Right ventricle myocardium superior (tissue), 1 donor: ENCODE measurements around the gene CRABP2. TPM values are rescaled to one million over a fixed set of nuclear protein-coding genes. Genes with fewer than 3 reads are reported as not detected.
A peak's percentile ranks its signal among the peaks of the same experiment; 100 is the strongest.

Source experiments
- ATAC-seq: fragments of 200-7000 bp; cut with Tn5 transposase; one replicate; pipeline ENCODE4 v1.9.1; 2020; ENCODE audit warnings: mild to moderate bottlenecking; ENCODE audit not compliant: poor library complexity
- DNase-seq: peaks from one replicate; pipeline ENCODE4 v3.0.0-alpha.2; 2020
- intact Hi-C: fragments of 100-400 bp; cut with DNase I; formaldehyde crosslinking; loops from one replicate; pipeline ENCODE4 v1.11.2; 2022
- total RNA-seq: library from RNA; stranded (reverse); fragmentation: NEBNext Ultra II Directional; extraction: Animal tissue kit (Norgen Biotek cat#: 25700); gene quantifications from one replicate; pipeline ENCODE4 v1.2.1, GENCODE V29; 2021
- donor health status: DM: no; HTN: yes; CAD: no; lungs with severe emphysema.

Gene CRABP2
- total RNA-seq, 1 donor from 2014 or later, result 0.59 TPM

DNA sequence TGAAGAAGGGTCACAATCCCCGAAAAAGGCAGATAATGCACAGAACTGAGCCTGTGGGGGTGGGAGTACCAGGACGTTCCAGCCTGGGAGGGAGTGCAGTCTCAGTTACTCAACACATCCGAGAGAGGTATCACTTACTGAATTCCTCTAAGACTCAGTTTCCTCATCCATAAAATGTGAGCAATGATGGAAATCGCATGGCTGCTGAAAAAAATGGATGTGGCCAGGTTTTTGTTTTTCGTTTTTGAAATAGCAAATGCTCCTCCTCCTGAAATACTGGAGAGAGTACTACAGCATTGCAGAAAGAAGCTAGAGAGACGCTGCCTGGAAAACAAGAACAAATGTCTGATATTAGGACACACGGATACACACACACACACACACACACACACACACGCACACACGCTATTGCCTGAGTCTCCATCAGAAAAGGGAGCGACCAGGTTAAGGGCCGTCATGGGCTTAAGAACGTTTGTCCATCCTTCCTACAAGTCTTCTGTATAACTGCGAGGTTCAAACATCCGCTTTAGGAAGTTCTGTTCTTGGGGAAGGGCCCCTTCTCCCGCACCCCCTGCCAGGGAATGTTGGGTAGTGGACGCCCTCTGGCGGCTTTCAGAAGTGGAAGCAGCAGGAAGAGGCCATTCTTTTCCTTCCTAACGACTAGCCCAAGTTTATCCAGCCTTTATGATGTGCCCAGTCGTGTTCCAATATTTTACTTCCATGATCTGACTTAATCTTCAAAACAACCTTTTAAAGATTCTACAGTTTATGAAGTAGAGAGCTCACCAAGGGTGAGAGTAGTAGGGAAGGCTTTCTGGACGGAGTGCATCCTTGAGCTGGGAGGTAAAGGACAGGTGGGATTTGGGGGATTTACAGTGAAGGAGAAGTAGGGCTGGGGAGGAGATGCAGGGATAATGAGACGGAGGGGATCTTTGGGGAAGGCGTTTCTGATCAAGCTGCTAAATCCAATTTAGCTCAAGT lies 27.5 kb downstream of the CRABP2 start:
- DNase-seq, result peak; percentile 81
- ATAC-seq, result peak; percentile 84
- intact Hi-C loops, result loop anchor here (1.0 kb wide), 1 partner anchor 18 kb away; no protein-coding TSS in a partner anchor

- intact Hi-C loops, result loop anchor here (1.0 kb wide), 1 partner anchor 17 kb away; no protein-coding TSS in a partner anchor
- ATAC-seq (peak; percentile 89), DNase-seq (peak; percentile 87)
These were observed 28.4 kb downstream of the CRABP2 start, which contains the start of gene NES for GRCh38 chr1:156676820-156677615. Gene NES, minus strand, starts transcription at chr1:156677407. Its CDS starts 143 bp downstream, at chr1:156677264.

DNA sequence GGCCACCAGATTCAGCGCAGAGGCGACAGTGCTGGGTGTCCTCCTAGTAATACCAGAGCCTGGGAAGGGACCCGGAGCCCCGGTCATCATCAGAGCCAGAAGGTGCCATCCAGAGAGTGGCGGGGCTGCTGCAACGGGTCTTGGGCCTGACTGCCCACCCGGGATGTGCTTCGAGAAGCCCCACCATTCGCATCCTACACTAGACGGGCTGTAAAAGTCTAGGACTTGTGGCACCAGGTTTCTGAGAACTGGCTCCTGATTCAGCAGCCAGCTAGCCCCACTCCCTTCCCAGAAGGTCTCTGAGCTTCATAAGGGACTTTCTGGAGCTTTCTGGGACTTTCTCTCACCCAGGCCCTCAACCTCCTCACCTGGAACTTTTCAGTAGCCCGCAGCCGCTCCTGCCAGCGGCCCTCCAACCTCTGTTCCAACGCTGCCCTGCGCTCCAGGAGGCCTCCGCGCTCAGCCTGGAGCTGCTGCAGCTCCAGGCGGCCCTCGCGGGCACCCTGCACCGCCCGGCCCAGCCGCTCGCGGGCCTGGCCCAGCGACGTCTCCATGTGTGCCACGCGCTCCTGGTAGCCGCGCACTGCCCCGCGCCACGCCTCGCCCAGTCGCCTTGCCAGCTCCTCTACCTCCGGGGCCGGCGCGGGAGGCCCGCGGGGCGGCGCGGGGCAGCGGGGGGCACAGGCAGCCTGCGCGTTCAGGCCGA lies 29.1 kb downstream of the CRABP2 start:
- ATAC-seq (peak; percentile 23), DNase-seq (no peak)
- intact Hi-C loops, result no loop called here

GRCh38 chr1:156675210-156676113 lies 29.9 kb downstream of the CRABP2 start:
- intact Hi-C loops, result no loop called here
- ATAC-seq (peak; percentile 11), DNase-seq (no peak)

- DNase-seq, result peak; percentile 24
- no peak for ATAC-seq
- intact Hi-C loops, result no loop called here
These were observed 31.8 kb downstream of the CRABP2 start for GRCh38 chr1:156673387-156674121.

DNA sequence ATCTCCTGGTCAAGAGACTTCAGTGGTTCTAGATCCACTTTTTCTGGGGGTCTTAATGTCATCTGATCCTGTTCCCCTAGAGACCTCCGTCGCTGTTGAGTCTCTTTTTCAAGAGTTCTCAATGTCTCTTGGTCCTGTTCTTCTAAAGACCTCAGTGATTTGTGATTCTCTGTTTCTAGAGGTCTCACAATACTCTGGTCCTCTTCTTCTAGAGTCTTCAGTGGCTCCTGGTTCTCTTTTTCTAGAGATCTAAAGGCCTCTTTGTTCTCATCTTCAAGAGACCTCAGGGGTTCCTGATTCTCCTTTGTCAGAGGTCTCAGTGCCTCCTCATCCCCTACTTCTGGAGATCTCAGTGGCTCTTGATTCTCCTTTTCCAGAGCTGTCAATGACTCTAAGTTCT lies 33.6 kb downstream of the CRABP2 start:
- DNase-seq (no peak), ATAC-seq (no peak)
- intact Hi-C loops, result no loop called here

- no peak for ATAC-seq
- intact Hi-C loops, result no loop called here
- DNase-seq, result no peak
These were observed 34.6 kb downstream of the CRABP2 start for GRCh38 chr1:156670791-156671190.

DNA sequence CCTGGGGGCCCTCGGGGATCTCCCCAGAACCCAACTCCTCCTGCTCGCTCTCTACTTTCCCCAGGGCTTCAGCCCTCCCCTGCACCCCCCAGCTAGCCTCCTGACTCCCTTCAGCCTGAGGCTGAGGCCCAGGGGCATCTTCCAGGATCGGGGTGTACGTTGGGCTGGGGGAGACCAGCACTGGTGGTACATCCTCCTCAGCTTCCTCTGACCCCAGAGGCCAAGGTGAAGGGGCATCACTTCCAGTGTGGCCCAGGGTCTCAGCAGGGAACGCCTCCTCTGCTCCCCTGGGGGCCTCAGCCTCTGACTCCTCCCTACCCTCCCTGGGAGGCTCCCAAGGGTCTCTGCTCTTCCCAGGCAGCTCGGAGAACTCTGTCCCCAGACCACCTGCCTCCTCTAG lies 35.0 kb downstream of the CRABP2 start:
- ATAC-seq, result no peak
- intact Hi-C loops, result no loop called here
- DNase-seq, result no peak

- ATAC-seq (no peak), DNase-seq (no peak)
- intact Hi-C loops, result no loop called here
These were observed 35.6 kb downstream of the CRABP2 start for GRCh38 chr1:156669794-156670193.

DNA sequence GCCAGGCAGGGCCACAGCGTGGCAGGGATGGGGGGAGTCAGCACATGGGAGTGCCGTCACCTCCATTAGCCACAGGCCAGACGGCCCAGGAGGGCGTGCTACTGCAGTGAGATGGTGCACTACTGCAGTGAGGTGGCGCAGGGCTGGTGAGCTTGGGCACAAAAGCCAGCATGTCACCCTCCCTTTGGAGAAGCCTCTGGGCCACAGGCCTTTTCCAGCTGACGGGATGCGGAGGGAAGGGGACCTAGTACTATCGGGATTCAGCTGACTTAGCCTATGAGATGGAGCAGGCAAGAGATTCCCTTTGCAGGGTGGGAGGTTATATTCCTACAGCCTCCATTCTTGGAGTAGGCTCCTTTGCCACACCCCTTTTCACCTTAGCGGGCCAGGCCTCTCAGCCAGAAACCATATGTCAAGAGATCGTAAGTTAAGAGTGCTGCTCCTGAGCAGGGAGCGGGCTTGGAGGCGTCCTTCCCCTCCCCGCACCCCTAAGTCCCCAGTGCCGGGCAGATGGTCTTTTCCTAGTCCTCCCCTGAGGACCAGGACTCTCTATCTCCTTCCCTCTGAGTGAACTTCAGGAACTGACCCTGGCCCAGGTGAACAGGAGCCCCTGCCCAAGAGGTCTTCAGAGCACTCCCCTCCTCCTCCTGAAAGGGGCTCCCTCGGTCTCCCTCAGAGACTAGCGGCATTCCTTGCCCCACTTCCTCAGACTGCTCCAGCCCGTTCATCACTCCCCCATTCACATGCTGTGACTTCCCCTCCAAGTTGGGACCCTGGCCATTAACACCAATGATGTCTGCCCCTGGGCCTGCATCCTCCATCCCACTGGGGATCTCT lies 36.4 kb downstream of the CRABP2 start:
- no peak for ATAC-seq
- intact Hi-C loops, result no loop called here

DNA sequence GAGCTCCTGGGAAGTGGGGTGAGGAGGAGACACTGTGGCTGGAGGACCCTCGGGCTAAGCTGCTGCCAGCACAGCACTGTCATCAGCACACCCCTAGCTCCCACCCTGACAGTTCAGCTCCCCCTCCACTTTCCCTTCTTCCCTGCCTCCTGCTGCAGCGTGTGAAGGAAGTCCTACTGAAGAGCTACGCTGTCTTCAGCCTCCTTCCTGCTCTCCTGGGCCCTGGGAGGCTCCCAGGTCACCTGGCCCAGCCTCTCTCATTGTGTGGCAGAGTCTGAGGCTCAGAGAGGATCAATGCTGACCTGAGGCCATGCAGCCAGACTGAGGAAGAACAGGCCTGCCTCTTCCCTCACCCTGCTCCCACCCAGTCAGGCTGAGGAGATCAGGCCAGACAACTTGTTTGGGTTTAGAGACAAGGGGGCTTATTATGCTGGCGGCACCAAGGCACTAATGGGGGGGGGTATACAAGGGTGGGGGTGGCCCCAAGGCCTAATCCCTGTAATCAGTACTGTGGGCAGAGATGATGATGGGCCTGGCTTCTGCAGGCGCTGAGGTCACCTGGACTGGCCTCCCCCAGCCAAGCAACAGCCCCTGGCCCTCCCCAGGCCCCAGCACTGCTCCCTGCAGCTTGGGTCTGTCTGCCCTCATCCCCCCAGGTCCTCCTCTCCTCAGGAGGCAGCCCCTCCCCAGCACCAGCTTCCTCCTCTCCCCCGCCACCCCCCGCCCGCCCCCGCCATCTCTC lies 37.2 kb downstream of the CRABP2 start:
- ATAC-seq (no peak), DNase-seq (peak; percentile 39)
- intact Hi-C loops, result no loop called here

More for the DNA sequence above, 36.4 kb downstream of the CRABP2 start:
- DNase-seq, result no peak

DNA sequence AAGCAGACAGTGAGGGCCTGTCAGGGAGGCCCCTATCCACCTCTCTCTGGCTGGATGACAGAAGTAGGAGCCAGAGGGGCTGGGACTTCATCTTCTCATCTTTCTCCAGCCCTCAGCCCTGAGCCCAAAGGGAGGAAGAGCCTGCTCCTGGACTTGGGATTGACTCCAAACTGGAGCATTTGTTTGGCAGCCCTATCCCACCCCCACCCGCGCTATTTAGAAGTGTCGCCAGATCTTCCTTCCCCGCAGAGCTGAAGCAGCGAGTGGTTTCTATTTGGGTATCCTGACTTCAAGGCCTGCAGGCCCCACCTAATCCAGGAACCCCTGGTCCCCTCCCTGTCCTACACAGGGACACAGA lies 37.8 kb downstream of the CRABP2 start:
- peak; percentile 54 for ATAC-seq
- intact Hi-C loops, result no loop called here
- peak; percentile 67 for DNase-seq

GRCh38 chr1:156666862-156667609 lies 38.3 kb downstream of the CRABP2 start:
- intact Hi-C loops, result no loop called here
- ATAC-seq, result no peak
- peak; percentile 54 for DNase-seq

GRCh38 chr1:156665539-156665938 lies 39.8 kb downstream of the CRABP2 start:
- ATAC-seq (no peak), DNase-seq (peak; percentile 26)
- intact Hi-C loops, result no loop called here

DNA sequence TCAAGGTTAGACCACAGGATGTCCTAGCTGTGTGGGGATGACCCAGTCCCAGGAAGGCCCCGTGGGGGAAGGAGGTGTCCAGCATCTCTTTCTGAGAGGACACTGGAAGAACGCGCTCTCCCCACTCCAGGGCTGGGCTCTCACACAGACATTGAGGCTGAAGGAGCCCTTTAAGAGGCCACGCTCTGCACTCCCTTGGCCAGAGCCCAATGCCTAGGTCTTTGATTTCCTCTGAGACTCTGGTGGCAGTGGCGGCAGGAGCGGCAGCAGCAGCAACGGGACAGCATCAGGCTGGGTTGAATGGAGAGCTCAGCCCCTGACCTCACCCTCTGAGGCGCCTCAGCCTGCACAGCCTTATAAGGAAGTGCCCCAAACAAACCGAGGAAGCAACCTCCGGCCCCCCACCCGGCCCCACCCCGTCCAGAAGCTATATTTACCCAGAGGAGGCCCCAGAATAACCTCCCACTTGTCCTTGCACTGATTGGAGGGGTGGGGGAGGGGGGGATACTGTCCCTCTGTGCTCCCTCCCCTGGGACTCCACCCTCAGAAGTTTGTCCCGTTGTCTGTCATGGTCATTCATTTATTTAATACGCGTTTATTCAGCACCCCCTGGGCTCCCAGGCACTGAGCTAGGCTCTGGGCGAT lies 40.5 kb downstream of the CRABP2 start:
- ATAC-seq, result peak; percentile 63
- intact Hi-C loops, result no loop called here

More for the DNA sequence above, 40.5 kb downstream of the CRABP2 start:
- DNase-seq, result peak; percentile 82
